Measurements from ENCODE around the gene RPTOR.

RPTOR gene

DNA sequence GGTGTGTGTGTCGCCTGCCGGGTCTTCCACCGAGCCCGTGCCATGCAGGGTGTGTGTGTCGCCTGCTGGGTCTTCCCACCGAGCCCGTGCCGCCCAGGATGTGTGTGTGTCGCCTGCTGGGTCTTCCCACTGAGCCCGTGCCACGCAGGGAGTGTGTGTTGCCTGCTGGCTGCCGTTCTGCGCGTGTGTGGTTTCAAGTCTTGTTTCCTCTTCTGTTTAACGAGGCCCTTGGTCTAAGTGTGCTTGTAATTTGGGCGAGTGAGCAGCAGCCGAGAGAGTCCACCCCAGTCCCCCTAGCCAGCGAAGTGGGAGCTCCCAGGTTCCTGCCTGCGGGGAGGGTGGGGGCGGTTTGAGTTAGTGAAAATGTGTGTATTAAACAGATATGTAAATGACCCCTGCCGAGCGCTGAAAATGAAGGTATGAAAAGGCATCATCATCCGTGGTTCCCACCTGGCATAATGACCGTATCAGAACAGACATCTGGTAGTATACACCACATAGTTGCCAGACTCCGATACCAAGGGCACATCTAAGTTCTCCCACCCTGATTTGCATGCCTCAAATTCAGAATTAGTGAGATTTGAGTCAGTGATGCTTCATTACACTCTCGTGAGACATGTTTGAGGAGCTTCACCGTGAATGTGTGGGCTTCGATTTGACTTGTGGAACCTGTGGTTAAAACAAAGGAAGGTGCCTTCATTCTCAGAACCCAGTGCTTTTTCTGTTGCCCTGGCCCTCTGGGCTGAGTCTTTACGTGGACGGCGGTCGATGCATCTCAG, 332.5 kb downstream of the RPTOR start:
- DNase-seq (ENCODE audit: low read depth in 2 of 2), result peak; percentile 61 to 74

DNA sequence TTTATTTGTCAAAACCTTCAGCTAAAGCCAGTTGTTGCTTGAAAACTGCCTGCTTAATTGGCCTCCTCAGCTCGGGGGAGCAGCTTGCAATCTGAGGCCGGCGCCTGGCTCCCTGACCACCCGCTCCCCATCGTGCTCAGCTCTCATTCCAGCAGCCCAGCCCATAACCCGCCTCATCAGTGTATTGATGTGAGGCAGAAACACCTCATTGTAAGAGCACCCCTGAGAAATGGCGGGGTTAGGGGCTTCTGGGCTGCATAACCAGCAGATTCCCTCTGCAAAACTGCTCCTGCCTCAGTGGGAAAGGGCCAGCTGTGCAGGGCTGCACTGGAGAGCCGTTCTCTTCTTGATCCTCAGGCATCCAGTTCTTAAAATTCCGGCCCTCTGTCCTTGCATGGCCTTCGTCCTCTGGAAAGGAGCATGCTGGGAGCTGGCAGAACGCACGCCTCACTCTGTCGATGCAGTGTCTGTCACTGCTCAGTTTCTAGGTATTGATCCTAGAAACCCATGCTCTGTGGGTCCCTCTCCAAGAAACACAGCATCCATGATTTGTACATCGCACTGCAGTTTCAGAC, 333.2 kb downstream of the RPTOR start:
- no peak for DNase-seq (ENCODE audit: low read depth in 2 of 2)

DNA sequence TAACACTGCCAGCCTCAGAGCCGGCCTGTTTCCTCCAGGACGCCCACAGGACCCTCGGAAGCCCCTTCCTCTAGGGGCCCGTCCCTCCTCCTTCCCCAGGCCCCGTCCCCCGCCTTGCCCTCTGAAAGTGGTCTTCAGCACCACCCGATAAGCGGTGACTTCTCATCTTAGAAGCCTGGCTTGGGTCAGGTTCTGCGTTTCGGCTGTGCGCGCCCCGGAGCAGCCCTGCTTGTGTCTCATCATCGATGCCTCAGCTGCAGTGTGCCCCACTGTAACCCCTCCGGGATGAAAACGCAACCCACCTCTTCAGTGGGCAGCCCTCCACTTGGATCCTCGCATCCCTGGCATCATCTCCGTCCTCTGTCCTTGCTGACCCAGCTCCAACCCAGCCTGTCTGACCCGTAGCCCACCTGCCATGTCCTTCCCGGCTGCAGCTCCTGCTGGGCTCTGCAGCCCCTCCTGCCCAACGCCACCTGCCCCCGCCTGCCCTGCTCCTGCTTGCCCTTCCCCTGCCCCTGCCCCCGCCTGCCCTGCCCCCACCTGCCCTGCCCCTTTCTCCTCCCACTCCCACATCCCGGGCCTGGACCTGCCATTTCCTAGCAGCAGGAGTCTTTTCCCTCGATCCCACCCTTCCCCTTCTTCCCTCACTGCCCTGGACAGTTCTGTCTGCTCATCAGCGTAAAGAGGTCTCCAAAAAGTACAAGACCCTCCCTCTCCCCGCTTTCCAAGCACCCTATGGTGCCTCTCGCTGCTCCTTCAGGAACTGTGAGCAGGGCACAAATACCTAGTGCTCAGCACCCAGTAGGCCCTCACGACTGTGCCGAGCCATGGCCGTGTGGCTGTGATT, 334.5 kb downstream of the RPTOR start:
- no peak for DNase-seq (ENCODE audit: low read depth in 2 of 2)

DNA sequence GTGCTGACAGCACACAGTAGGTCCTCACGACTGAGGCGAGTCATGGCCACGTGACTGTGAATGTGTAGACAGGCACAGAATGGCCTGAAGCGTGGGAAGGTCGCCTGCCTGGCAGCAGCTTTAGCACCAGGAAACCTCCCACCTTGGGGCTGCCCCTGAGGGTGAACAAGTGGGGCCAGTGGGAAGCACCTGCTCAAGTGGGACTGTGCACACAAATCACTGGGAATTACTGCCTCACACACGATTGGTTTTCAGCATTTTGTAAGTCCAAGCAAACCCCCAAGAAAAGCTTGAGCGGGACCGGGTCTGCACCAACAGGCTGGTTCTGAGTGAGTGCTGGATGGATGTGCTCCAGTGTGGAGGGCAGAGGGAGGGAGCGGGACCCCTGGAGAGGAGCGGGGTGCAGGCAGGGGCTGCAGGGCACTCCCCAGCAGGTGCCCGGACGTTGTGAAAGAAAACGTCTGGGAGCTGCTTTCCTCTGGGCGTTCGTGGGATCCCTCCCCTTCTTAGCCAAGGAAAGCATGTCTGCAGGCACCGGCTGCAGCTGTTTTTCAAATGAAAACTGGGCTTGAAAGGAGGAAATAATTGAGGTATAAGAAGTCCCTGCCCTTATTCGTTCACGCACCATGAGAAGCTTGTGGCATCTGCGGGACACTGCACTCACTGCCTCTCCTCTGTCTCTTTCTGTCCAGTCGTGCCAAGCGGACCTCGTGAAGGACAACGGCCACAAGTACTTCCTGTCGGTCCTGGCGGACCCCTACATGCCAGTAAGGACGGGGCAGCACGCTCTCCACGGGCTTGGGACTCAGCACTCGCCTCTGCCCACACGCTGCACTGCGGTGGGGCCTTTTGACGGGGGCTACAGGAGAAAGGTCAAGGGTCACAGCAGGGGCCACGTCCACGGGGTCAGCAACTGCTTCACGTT, 335.3 kb downstream of the RPTOR start:
- no peak for DNase-seq (ENCODE audit: low read depth in 2 of 2)

DNA sequence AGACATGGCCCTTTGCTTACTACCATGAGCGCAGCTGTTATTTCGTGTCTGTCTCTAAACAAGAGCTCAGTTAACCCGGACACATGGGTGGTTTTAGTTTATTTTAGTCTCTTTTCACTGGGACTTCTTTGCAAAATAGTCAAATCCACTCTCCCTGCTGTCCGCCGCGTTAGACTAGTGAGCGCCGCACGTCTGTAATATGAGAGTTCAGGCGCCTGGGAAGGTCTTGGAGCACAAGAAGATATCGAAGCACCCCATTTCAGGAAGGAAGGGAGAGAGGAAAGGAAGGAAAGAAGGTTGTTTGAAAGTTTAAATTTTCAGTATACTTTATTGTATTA, 336.0 kb downstream of the RPTOR start:
- no peak for DNase-seq (ENCODE audit: low read depth in 2 of 2)

DNA sequence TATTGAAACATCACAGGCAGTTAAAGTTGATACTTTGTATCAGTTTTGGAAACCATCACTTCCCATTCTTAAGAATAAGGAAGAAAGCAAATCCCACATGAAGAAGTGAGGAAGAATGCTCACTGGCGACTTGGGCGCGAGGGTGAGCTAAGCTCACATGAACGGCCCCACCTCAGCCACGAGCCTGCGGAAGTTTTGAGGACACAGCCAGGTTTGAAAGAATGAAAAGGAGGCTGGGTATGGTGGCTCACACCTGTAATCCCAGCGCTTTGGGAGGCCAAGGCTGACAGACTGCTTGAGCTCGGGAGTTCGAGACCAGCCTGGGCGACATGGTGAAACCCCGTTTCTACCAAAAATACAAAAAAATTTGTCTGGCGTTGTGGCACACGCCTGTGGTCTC, 336.7 kb downstream of the RPTOR start:
- DNase-seq (ENCODE audit: low read depth in 2 of 2), result no peak

DNA sequence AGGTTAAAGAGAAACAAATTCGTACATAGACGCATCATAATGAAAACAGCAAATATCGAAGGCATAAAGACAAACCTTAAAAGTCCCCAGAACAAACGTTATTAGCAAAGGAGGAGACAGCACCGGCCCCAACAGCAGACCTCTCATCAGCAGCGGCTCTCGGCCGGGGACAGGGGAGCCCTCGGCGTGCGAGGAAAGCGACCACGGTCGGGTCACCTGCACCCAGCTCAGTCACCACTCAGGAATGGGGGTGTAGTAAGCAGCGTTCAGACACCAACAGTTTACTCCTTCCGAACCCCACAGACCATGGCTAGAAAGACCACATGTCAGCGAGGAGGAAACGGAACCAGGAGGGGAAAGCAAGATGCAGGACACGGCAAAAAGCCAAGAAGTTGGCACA, 337.7 kb downstream of the RPTOR start:
- no peak for DNase-seq (ENCODE audit: low read depth in 2 of 2)

DNA sequence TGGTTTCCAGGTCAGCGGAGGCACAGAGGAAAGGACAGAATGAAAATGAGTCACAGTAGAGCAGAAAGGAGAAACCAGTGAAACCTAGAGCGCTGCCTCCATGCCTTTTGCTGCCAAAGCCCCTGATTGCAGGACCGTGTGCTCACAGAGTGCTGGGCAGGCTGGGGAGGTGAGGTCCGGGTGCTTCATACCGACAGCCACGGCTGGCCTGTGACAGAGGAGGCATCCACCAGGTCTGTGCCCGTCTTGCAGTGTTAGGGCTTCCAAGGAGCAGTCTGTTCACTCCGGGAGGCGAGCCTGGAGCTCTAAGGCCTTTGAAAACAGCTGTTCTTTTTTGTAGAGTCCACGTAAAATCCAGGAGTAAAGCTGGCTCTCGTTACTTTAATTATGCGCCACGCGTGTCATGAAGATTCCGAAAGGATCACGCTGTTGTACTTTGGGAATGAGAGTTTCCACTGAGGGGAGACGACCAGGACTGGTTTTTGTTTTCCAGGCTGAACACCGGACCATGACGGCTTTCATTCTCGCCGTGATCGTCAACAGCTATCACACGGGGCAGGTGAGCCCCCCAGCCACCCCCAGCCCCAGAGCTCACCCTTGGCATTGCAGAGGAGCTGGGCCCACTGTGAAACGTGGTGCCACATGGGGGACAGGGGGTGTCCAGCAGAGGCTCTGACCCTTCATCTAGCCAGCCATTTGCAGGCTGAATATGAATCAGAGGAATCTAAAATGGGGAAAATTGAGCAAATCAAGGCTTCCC, 338.5 kb downstream of the RPTOR start:
- DNase-seq (ENCODE audit: low read depth in 2 of 2), result no peak

DNA sequence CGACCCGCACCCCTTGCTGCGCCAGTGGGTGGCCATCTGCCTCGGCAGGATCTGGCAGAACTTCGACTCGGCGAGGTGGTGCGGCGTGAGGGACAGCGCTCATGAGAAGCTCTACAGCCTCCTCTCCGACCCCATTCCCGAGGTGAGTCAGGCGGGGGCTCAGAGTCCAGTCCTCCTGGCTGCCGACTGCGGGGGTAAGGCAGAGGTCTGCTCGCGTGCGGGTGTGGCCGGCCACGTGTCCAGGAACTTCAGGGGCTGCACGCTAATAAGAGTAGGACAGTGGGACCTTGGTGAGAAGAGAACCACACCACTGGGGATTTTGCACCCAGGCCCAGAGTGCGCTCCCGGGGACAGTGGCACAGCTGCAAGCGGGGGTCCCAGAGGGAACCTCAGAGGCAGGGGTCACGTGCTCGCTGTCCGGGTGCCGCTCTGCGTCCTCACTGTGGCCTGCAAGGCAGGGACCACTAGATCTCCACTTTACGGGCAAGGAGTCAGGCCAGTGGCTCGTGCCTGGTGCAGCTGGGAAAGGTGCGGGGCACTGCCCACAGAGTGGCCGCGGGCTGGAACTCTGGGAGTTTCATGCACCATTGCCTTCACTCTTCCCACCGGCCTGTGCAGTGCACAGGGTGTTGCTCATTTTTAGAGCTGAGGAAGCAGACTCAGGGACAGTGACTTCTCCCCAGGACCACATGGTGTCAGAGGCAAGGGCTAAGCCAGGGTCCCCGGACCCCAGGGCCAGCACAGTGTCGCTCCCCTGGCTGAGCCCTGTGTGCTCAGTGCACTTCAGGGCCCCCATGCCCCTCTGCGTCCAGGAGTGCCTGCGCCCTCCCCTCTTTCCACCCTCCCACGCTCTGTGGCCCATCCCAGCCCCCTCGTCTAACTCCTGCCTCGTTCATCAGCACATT, 339.4 kb downstream of the RPTOR start:
- no peak for DNase-seq (ENCODE audit: low read depth in 2 of 2)

DNA sequence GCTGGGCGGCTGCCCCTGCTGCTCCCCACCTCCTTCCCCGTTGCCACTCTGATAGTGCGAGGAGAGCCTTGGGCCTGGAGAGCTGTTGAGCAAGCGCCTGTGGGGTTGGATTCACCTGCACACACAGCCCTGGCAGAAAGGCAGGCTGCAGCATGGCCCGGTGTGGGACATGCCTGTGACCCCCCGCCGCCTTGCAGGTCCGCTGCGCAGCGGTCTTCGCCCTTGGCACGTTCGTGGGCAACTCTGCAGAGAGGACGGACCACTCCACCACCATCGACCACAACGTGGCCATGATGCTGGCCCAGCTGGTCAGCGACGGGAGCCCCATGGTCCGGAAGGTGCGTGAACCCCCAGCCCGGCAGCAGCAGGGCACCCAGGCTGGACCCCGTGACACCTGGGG, 340.2 kb downstream of the RPTOR start:
- no peak for DNase-seq (ENCODE audit: low read depth in 2 of 2)

DNA sequence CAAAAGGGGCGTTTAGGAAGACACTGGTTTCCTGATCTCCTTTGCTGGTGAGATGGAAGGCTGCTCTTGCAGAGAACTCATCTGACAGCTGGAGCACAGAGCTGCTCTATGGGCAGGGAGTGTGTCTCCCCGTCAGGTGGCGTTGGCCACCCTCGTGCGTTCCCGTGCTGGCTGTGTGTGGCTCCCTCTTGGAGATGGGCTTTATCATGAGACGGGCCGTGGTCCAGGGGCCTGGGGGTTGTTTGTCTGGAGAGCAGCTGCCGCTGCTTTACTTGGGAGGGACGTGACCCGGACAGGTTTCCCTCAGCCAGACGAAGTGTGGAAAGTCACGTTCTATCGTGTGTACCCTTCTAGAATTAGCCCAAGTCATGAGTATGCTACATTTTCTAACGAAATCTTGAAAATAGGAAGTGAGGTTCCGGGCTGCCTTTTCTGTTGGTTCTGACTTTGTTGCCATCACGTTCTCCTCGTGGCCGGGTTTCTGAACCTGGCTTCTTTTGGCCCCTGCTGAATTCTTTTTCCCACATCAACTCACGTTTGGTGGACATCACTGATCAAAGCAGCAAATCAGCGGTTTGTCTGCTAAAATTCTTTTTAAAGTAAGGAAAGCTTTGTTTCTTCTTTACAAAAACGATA, 341.4 kb downstream of the RPTOR start:
- no peak for DNase-seq (ENCODE audit: low read depth in 2 of 2)

DNA sequence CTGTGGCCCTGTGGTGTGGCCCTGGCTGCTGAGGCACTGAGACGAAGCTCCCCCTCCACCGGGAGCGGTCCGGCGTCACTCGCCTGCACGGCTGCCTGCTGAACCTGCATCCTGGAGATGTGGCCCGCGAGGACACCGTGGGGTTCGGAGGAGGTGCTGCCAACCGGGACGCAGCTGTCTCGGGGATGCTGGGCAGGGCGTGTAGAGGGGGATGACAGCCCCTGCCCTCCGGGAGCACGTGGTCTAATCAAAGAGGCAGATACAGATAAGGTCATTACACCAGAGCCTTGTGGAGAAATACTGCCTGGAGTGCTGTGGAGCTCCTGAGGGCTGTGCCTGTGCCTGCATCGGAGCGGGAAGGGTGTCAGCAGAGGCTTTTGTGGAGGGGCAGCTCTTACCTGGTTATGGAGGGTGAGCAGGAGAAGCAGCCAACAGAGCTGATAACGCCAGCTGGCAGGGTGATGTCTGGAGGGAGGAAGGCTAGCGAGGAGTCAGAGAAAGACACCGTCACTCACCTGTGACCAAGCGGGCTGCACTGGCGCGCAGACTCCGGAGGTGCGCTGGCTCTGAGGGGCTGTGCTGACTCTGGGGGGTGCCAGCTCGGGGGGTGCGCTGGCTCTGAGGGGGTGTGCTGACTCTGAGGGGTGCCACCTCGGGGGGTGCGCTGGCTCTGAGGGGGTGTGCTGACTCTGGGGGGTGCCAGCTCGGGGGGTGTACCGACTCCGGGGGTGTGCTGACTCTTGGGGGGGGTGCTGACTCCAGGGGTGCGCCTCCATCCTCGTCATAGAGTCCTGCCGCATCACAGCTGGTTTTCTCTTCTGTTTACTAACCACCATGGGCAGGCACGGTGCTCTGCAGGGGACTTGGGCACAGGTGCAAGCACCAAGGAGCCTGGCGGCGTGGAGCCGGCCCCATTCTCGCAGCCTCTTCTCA, 342.3 kb downstream of the RPTOR start:
- no peak for DNase-seq (ENCODE audit: low read depth in 2 of 2)

DNA sequence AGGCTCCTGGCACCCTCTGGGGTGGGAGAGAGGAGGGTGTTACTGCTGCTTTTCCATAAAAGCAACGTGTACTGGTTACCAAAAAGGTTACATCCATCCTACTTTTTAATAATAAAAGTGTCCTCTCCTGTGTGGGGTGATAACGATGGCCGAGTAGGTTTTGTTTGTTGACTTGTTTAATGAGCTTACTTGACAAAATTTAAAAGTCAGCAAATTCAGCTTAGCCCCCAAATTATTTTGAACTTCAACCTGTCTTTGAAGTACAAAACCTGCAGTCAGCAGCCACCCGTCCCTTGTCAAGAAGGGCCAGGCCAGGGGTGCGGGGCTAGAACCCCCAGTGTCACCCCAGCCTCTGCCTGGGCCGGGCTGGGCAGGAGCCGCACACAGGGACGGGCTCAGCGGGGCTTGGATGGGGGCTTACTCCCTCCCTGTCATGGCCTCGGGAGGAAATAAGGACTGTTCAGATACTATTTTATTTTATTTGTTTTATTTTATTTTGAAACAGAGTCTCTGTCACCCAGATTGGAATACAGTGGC, 343.1 kb downstream of the RPTOR start:
- no peak for DNase-seq (ENCODE audit: low read depth in 2 of 2)

DNA sequence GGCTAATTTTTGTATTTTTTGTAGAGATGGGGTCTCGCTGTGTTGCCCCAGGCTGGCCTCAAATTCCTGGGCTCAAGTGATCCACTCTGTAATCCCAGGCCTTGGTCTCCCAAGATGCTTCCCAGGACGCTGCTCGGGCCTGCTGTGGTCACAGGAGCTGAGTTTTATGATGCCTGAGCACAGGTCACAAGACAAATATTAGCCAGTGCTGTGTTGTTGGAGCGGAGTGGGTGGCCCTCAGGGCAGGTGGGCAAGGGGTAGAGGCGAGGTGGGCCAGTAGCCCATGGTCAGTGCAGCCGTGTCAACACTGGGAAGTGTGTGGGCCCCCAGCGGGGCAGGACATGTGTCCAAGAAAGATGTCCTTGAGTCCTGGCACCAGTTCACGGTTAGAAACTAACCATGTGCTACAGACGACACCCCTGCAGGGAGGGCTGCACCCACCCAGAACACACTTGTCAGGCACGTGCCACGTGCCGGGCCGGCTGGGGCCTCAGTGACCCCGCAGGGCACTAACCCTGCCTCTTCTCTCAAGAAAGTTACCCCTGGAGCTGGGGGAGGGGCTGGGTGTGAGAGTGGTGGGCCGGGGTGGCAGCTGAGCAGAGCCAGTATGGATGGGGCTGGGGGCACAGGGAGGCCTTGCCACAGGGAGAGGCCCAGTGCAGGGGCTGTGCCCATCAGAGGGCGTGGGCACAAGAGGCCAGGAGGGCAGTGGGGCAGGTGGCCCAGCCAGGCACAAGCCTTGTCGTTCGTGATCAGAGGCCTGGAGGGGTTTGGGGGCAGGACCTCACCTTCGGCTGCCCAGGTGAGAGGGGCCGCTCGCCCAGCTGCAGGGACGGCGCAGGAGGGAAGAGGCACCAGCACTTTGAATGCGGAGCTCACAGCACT, 343.9 kb downstream of the RPTOR start:
- no peak for DNase-seq (ENCODE audit: low read depth in 2 of 2)

DNA sequence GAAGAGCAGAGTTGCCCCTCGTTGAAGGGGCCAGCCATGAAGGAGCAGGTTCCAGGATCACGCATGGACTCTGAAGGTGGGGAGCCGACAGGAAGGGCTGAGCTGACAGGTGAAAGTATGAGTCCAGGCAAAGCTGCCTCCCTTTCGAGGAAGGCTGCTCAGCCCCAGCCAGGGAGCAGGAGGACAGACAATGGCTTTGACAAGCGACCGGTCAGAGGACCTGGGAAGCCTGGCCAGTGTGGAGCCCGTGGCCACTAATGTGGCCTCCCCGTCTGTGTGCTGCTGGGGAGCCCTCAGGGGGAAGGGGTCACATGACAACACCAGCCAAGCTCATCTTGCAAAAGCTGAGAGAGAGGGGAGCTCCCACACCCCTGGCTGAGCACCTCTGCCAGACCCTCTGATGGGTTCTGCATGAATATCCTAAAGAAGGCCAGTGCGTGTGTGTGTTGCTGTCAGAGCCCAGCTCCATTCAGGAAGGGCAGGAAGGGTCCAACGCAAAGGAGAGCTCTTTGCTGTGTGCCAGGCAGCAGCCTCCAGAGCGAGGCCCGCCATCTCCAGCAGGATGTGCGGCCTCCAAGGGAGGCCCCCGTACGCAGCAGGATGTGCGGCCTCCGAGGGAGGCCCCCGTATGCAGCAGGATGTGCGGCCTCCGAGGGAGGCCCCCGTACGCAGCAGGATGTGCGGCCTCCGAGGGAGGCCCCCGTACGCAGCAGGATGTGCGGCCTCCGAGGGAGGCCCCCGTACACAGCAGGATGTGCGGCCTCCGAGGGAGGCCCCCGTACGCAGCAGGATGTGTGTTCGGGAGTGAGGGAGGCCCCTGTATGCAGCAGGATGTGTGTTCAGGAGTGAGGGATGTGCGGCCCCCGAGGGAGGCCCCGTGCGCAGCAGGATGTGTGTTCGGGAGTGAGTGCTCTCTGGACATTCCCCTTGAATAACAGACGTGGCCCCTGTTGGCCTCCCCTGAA, 344.9 kb downstream of the RPTOR start:
- no peak for DNase-seq (ENCODE audit: low read depth in 2 of 2)

All from stimulated activated CD4-positive, alpha-beta T cell treated with anti-CD3 and anti-CD28 coated beads, Interleukin-12 subunit alpha, Interleukin-12 subunit beta, amount 100 ng/mL, for 24 hours (primary cell).